Spleen (tissue), 11 donors: ENCODE data around the gene SYNM. TPM values are rescaled to one million over a fixed set of nuclear protein-coding genes. Genes with fewer than 3 reads are reported as not detected.

Source experiments
- DNase-seq: peaks from one replicate; pipeline ENCODE4 v3.0.0-alpha.2; 2020
- H3K27ac ChIP-seq, 8 donors: fragments of 200-600 bp; sonication (generic) in 7 of 8; 1 replicate in 4 of 8; 2 replicates in 4 of 8; pipeline versions ENCODE4 v1.5.0 to v1.8.0; 2016 to 2021; ENCODE audit warnings: inconsistent platforms in 4 of 8, mild to moderate bottlenecking in 4 of 8, moderate library complexity in 1 of 8
- H3K27me3 ChIP-seq, 7 donors: fragments of 200-600 bp; sonication (generic) in 6 of 7; replicated peaks in 1 of 7; 1 replicate in 4 of 7; 2 replicates in 3 of 7; pipeline versions ENCODE4 v1.5.0 to v1.8.0; 2016 to 2021; ENCODE audit warnings: inconsistent platforms in 3 of 7, mild to moderate bottlenecking in 1 of 7
- H3K36me3 ChIP-seq, 6 donors: fragments of 200-600 bp; sonication (generic) in 5 of 6; 1 replicate in 4 of 6; 2 replicates in 2 of 6; pipeline versions ENCODE4 v1.5.0 to v1.8.0; 2016 to 2021; ENCODE audit warnings: inconsistent platforms in 2 of 6
- H3K4me1 ChIP-seq, 6 donors: fragments of 200-600 bp; sonication (generic) in 5 of 6; 1 replicate in 3 of 6; 2 replicates in 3 of 6; pipeline versions ENCODE4 v1.5.0 to v1.8.0; 2016 to 2021; ENCODE audit warnings: inconsistent platforms in 3 of 6
- H3K4me3 ChIP-seq, 8 donors: fragments of 200-600 bp; sonication (generic) in 7 of 8; 1 replicate in 4 of 8; 2 replicates in 4 of 8; pipeline versions ENCODE4 v1.5.0 to v1.8.0; 2016 to 2021; ENCODE audit warnings: inconsistent platforms in 4 of 8, mild to moderate bottlenecking in 4 of 8, moderate library complexity in 2 of 8
- H3K9me3 ChIP-seq, 8 donors: fragments of 200-600 bp; sonication (generic) in 7 of 8; 1 replicate in 4 of 8; 2 replicates in 4 of 8; pipeline versions ENCODE4 v1.5.0 to v1.8.0; 2016 to 2021; ENCODE audit warnings: inconsistent platforms in 4 of 8
- CTCF ChIP-seq, 11 experiments: fragments of 200-600 bp in 7 of 11; fragments of 450-650 bp in 4 of 11; sonication (generic) in 4 of 11; IDR thresholded peaks in 8 of 11; conservative IDR thresholded peaks in 3 of 11; 1 replicate in 7 of 11; 2 replicates in 4 of 11; pipeline versions ENCODE4 v1.4.0 to v1.8.0; 2016 to 2021; ENCODE audit warnings: antibody characterized with exemption in 11 of 11, inconsistent platforms in 4 of 11, mild to moderate bottlenecking in 1 of 11
- POLR2A ChIP-seq, 3 donors: fragments of 450-650 bp; IDR thresholded peaks; one replicate each; pipeline ENCODE4 v1.5.1; 2017; ENCODE audit warnings: antibody characterized with exemption in 3 of 3, mild to moderate bottlenecking in 1 of 3
- POLR2AphosphoS5 ChIP-seq, 3 donors: sonication (generic); formaldehyde crosslinking; IDR thresholded peaks; one replicate each; pipeline ENCODE4 v1.5.1; 2017; ENCODE audit warnings: antibody characterized with exemption in 3 of 3
- WGBS, 5 donors: extraction: QIAGEN DNeasy Blood & Tissue Kit in 3 of 5; methylation state at CpG; one replicate each; pipeline versions ENCODE4 v1.1.5 to v1.1.7; 2013 to 2018; 5-methylcytosine and 5-hydroxymethylcytosine counted together
- intact Hi-C: fragments of 100-400 bp; cut with DNase I; formaldehyde crosslinking; loops from one replicate; pipeline ENCODE4 v1.15.0; 2023; ENCODE audit warnings: low total_unique reads
- polyA plus RNA-seq, 3 donors: library from polyadenylated mRNA; stranded (reverse); fragments of 200-250 nt; gene quantifications; one replicate each; pipeline ENCODE4 v1.2.1, GENCODE V29; 2013
- total RNA-seq, 7 donors: library from RNA; depleted of rRNA in 3 of 7; stranded (reverse); fragments of >200 nt in 3 of 7; fragmentation: NEBNext Ultra II Directional in 4 of 7; extraction: Animal tissue kit (Norgen Biotek cat#: 25700) in 4 of 7; gene quantifications; one replicate each; pipeline versions ENCODE4 v1.1.0 to v1.2.1, GENCODE V29; 2016 to 2021
- donor health status: healthy with polysubstance abuse.
- donor health status: DM: no; HTN: no; CAD: no; lungs with moderate emphysema.
- donor health status: DM: no; HTN: no; CAD: no.
- donor health status: Bipolar disorder and iron deficiency.
- donor health status: healthy.
- donor health status: DM: no; HTN: no; CAD: no.
- donor health status: DM: yes; HTN: yes; CAD: no.

Gene SYNM
- total and polyA plus RNA-seq, 10 donors: 3.3 to 10.7 (median 4.1) TPM

- WGBS, 5 donors: 72 to 82% (median 80%) methylated on average over 16 of the region's 16 CpGs
- Histone ChIP-seq H3K36me3 (peaks cover 0 to 16% (median 0%) of the 10 kb centered on the region in 6 donors), H3K27me3 (no peaks in the 10 kb centered on the region), H3K4me3 (no peak overlapping the region), H3K9me3 (no peaks in the 10 kb centered on the region), H3K27ac (no peak overlapping the region), H3K4me1 (no peaks in the 10 kb centered on the region)
- intact Hi-C loops: no loop called here
- DNase-seq: no peak
- TF ChIP-seq POLR2A (IDR thresholded peaks at IDR 0.05) (no peak), CTCF (IDR thresholded peaks at IDR 0.05 in 8 of 11, conservative IDR thresholded peaks at IDR 0.05 in 3 of 11) (no peak), POLR2AphosphoS5 (IDR thresholded peaks at IDR 0.05) (no peak)
Observed at GRCh38 chr15:99129644-99130043, 24.8 kb downstream of the SYNM start.

- no peak overlapping the region for H3K27ac ChIP-seq
- no peaks in the 10 kb centered on the region for H3K4me1 ChIP-seq
- WGBS, 5 donors: 60 to 73% (median 70%) methylated on average over 13 of the region's 13 CpGs
Observed at GRCh38 chr15:99130314-99130713, 25.4 kb downstream of the SYNM start.

GRCh38 chr15:99130765-99131440 is 26.0 kb downstream of the SYNM start:
- DNase-seq: no peak
- 87 to 95% (median 91%) methylated on average over 30 of the region's 30 CpGs for WGBS, 5 donors
- intact Hi-C loops: no loop called here

More at GRCh38 chr15:99130314-99130713, 25.4 kb downstream of the SYNM start:
- Histone ChIP-seq H3K9me3 (no peaks in the 10 kb centered on the region), H3K36me3 (peaks cover 0 to 16% (median 0%) of the 10 kb centered on the region in 6 donors), H3K4me3 (no peak overlapping the region), H3K27me3 (no peaks in the 10 kb centered on the region)
- intact Hi-C loops: no loop called here
- DNase-seq: no peak
- TF ChIP-seq CTCF (IDR thresholded peaks at IDR 0.05 in 8 of 11, conservative IDR thresholded peaks at IDR 0.05 in 3 of 11): no peak
- TF ChIP-seq POLR2A (IDR thresholded peaks at IDR 0.05): no peak
- no peak for TF ChIP-seq POLR2AphosphoS5 (IDR thresholded peaks at IDR 0.05)

More at GRCh38 chr15:99130765-99131440, 26.0 kb downstream of the SYNM start:
- TF ChIP-seq CTCF (IDR thresholded peaks at IDR 0.05 in 8 of 11, conservative IDR thresholded peaks at IDR 0.05 in 3 of 11) (no peak), POLR2AphosphoS5 (IDR thresholded peaks at IDR 0.05) (no peak), POLR2A (IDR thresholded peaks at IDR 0.05) (no peak)
- Histone ChIP-seq H3K36me3 (peaks cover 0 to 16% (median 0%) of the 10 kb centered on the region in 6 donors), H3K4me3 (no peak overlapping the region), H3K27me3 (no peaks in the 10 kb centered on the region), H3K4me1 (no peaks in the 10 kb centered on the region), H3K9me3 (no peaks in the 10 kb centered on the region), H3K27ac (no peak overlapping the region)
